ENCODE data around the gene TBC1D4.
"Not testable (repeated sequence)": the region's sequence is repeated elsewhere in the genome, so short reads cannot be mapped to it uniquely, and the experiment has no call there.

TBC1D4 gene

DNA sequence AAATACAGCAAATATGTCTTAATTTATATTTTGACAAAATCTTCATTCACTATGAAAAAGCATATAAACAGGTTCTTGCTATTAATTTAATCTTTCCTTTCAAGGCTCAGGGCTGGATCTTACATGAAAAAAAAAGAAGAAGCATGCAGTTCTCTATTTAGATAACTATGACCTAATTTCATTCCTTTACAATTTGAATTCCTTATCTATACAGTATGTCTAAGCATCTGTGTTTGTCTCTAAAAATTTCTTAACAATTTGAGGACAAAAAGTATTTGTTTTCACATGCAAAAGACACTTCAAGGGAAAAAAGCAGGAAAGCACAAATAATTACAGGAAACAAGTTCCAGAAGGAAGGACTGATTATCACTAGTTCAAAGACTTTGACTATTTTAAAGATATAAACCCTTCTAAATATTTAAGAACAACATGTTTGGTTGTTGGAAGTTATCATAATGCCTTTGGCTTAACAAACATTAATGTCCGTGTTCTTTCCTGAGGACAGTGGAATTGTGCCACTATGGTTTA, 157.5 kb downstream of the TBC1D4 start:
- no peaks in the 10 kb centered on the region for H3K9me3 ChIP-seq (ENCODE audit: control insufficient read depth in 2 of 2, low read length in 2 of 2)
- H3K4me3 ChIP-seq (ENCODE audit: low read length in 2 of 2), result no peak overlapping the region

DNA sequence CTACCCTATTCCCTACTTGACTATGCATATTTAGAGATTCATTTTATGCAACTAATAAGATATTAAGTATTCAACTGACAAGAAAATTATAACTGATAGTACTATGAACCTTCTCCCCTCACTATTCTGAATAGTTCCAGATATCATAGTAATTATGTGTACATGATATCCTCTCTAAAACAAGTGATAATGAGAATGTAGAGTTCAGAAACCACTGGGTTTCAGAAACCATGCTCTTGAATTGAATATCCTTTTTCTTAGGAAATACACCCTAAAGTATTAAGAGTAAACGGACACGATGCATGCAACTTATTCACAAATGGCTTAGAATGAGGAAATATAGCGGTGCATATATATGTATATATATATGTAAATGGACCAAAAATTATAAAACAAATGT, 160.9 kb downstream of the TBC1D4 start:
- H3K36me3 ChIP-seq (ENCODE audit: control insufficient read depth in 2 of 2, insufficient read depth in 2 of 2, low read length in 2 of 2), result peaks cover 0 to 3% of the 10 kb centered on the region in 2 donors
- no peak overlapping the region for H3K27ac ChIP-seq (ENCODE audit: low read length)
- no peaks in the 10 kb centered on the region for H3K4me1 ChIP-seq (ENCODE audit: control insufficient read depth, insufficient read depth, low read length)
- no peaks in the 10 kb centered on the region for H3K9me3 ChIP-seq (ENCODE audit: control insufficient read depth in 2 of 2, low read length in 2 of 2)
- H3K27me3 ChIP-seq (ENCODE audit: control insufficient read depth in 1 of 2, insufficient read depth in 2 of 2, low read length in 2 of 2), result no peaks in the 10 kb centered on the region
- H3K4me3 ChIP-seq (ENCODE audit: low read length in 2 of 2), result no peak overlapping the region
- no peak overlapping the region for H3K9ac ChIP-seq (ENCODE audit: low read length in 2 of 2)

More for the DNA sequence above, 157.5 kb downstream of the TBC1D4 start:
- H3K27me3 ChIP-seq (ENCODE audit: control insufficient read depth in 1 of 2, insufficient read depth in 2 of 2, low read length in 2 of 2), result no peaks in the 10 kb centered on the region
- H3K27ac ChIP-seq (ENCODE audit: low read length), result no peak overlapping the region
- no peak overlapping the region for H3K9ac ChIP-seq (ENCODE audit: low read length in 2 of 2)
- H3K36me3 ChIP-seq (ENCODE audit: control insufficient read depth in 2 of 2, insufficient read depth in 2 of 2, low read length in 2 of 2), result peaks cover 0 to 3% of the 10 kb centered on the region in 2 donors
- H3K4me1 ChIP-seq (ENCODE audit: control insufficient read depth, insufficient read depth, low read length), result no peaks in the 10 kb centered on the region

DNA sequence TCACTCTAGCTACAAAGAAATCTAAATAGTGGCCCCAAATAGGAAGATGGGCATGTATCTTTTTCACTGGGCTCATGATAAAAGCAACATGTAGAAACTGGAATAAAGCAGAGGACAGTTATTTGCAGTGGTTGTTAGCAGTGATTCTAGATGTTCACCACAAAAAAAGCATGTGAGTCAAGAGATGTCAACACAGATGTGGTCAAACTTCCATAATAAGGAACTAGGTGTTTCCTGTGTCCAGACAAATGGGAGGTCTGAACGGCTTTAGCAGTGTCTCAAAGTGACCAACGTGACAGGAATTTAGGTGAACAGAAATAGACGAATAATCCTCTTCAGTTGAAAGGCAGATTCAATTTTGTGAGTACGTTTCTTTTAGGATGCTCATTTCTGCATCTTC, 162.7 kb downstream of the TBC1D4 start:
- H3K27ac ChIP-seq (ENCODE audit: low read length), result no peak overlapping the region
- H3K4me3 ChIP-seq (ENCODE audit: low read length in 2 of 2), result no peak overlapping the region
- no peaks in the 10 kb centered on the region for H3K4me1 ChIP-seq (ENCODE audit: control insufficient read depth, insufficient read depth, low read length)
- no peaks in the 10 kb centered on the region for H3K27me3 ChIP-seq (ENCODE audit: control insufficient read depth in 1 of 2, insufficient read depth in 2 of 2, low read length in 2 of 2)
- H3K9me3 ChIP-seq (ENCODE audit: control insufficient read depth in 2 of 2, low read length in 2 of 2), result no peaks in the 10 kb centered on the region
- no peak overlapping the region for H3K9ac ChIP-seq (ENCODE audit: low read length in 2 of 2)
- H3K36me3 ChIP-seq (ENCODE audit: control insufficient read depth in 2 of 2, insufficient read depth in 2 of 2, low read length in 2 of 2), result no peaks in the 10 kb centered on the region

DNA sequence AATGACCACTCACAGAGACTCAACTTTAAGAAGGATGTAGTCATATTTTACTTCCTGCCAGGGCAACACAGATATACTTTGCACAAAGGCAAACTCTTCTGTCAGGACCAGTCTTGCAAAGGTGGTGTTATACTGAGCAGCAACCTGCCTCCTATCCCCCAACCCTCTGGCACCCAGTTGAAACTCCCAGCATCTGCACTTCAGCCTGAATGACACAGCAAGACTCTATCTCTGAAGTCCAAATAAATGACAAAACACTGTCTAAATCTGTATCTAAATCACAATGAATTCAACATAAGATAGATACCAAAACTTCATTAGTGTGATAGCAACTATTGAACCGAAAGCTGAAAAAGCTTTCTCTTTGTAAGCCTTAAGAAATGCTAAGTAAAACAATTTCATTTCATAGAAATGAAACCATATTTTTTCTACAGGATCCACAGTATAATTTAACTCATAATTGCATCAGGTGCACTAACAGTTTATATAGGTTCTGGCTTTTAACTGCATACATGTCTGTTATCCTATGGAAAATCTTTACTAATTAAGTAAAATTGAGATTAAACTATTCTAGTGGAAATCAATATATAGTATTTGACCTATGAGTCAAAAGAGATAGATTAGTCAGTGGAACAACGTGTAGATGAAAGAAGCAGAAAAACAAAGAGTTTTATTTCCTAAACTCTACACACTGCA, 163.7 kb downstream of the TBC1D4 start:
- Histone ChIP-seq H3K4me1 (ENCODE audit: control insufficient read depth, insufficient read depth, low read length) (no peaks in the 10 kb centered on the region), H3K9ac (ENCODE audit: low read length in 2 of 2) (no peak overlapping the region), H3K27ac (ENCODE audit: low read length) (no peak overlapping the region), H3K27me3 (ENCODE audit: control insufficient read depth in 1 of 2, insufficient read depth in 2 of 2, low read length in 2 of 2) (no peaks in the 10 kb centered on the region), H3K36me3 (ENCODE audit: control insufficient read depth in 2 of 2, insufficient read depth in 2 of 2, low read length in 2 of 2) (no peaks in the 10 kb centered on the region), H3K9me3 (ENCODE audit: control insufficient read depth in 2 of 2, low read length in 2 of 2) (no peaks in the 10 kb centered on the region), H3K4me3 (ENCODE audit: low read length in 2 of 2) (no peak overlapping the region)

DNA sequence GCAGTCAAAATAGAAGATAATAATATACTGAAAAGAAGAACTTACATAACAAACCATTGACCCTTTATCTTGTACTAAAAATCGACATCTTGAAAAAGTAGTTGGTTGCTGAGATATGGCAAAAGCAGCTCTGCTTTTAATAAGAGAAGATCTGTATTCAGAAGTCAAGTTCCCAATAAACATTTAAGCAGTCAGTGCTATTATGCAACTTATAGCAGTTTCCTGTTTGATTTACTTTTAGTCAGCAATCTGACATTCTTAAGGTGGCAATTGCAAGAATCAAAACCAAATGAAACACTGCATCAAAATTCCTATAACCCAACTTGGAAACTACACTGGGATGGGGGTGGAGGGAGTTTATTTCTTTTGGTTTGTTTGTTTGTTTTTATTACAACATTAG, 165.5 kb downstream of the TBC1D4 start:
- Histone ChIP-seq H3K4me3 (ENCODE audit: low read length in 2 of 2) (no peak overlapping the region), H3K27me3 (ENCODE audit: control insufficient read depth in 1 of 2, insufficient read depth in 2 of 2, low read length in 2 of 2) (no peaks in the 10 kb centered on the region)

DNA sequence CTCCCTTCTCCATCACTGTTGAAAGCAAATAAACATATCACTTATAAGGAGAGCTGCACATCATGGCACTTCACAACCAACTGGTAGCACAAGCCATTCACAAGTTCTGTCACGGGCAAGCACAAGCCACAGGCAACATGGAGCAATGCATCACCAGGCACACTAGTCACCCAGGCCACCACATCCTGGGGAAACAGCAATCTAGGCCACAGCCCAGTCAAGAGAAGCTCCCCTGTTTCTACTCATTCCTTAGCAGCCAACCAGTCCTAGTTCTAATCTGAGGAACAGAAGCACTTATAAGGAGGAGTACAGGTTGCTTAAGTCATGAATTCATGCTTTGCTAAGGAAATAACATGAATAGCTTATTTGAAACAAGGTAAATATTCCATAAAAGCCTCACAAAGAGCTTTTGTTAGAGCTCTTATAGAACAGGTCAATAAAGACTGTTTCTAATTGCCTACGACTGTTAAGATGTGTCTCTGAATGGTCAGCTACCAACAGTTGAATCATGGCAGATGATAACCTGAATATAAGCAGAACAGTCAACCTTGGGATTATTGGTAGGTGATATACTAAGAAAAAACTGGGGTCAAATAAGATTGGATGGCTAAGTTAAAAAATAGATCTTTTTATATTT, 169.0 kb downstream of the TBC1D4 start:
- Histone ChIP-seq H3K4me3 (ENCODE audit: low read length in 2 of 2) (no peak overlapping the region), H3K36me3 (ENCODE audit: control insufficient read depth in 2 of 2, insufficient read depth in 2 of 2, low read length in 2 of 2) (no peaks in the 10 kb centered on the region), H3K4me1 (ENCODE audit: control insufficient read depth, insufficient read depth, low read length) (no peaks in the 10 kb centered on the region), H3K27me3 (ENCODE audit: control insufficient read depth in 1 of 2, insufficient read depth in 2 of 2, low read length in 2 of 2) (no peaks in the 10 kb centered on the region), H3K9ac (ENCODE audit: low read length in 2 of 2) (no peak overlapping the region), H3K9me3 (ENCODE audit: control insufficient read depth in 2 of 2, low read length in 2 of 2) (no peaks in the 10 kb centered on the region), H3K27ac (ENCODE audit: low read length) (no peak overlapping the region)

More for the DNA sequence above, 165.5 kb downstream of the TBC1D4 start:
- Histone ChIP-seq H3K36me3 (ENCODE audit: control insufficient read depth in 2 of 2, insufficient read depth in 2 of 2, low read length in 2 of 2) (no peaks in the 10 kb centered on the region), H3K4me1 (ENCODE audit: control insufficient read depth, insufficient read depth, low read length) (no peaks in the 10 kb centered on the region), H3K9me3 (ENCODE audit: control insufficient read depth in 2 of 2, low read length in 2 of 2) (no peaks in the 10 kb centered on the region), H3K27ac (ENCODE audit: low read length) (no peak overlapping the region), H3K9ac (ENCODE audit: low read length in 2 of 2) (no peak overlapping the region)

DNA sequence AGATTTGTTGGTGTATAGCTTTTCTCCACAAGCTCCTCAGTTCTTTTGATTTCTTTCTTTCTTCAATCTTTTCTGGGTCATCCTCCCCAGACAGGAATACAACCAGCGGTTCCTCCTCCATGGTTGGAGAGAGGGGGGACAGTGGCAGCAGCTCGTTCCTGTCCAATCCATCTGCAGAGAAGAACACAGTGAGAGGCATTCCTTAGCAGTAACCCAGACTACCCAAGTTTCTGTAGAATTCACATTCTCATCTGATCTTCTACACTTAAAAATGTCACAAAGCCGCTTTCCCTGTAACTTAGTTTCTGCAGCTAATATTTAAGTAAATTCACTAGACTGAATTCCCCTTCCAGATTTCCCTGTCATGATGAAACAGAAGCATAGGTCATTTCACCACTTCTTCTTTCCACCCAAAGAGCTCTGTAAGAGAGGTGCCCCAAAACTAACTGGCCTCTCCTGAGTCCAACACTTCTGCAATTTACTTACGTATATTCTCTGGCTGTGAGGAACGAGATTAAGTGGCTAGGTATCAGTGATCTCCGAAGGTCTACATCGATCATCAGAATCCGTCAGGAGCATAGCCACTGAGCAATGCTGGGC, 171.9 kb downstream of the TBC1D4 start:
- no peak overlapping the region for H3K9ac ChIP-seq (ENCODE audit: low read length in 2 of 2)
- no peaks in the 10 kb centered on the region for H3K27me3 ChIP-seq (ENCODE audit: control insufficient read depth in 1 of 2, insufficient read depth in 2 of 2, low read length in 2 of 2)
- no peaks in the 10 kb centered on the region for H3K36me3 ChIP-seq (ENCODE audit: control insufficient read depth in 2 of 2, insufficient read depth in 2 of 2, low read length in 2 of 2)
- H3K4me3 ChIP-seq (ENCODE audit: low read length in 2 of 2), result no peak overlapping the region
- no peaks in the 10 kb centered on the region for H3K4me1 ChIP-seq (ENCODE audit: control insufficient read depth, insufficient read depth, low read length)
- H3K27ac ChIP-seq (ENCODE audit: low read length), result no peak overlapping the region
- no peaks in the 10 kb centered on the region for H3K9me3 ChIP-seq (ENCODE audit: control insufficient read depth in 2 of 2, low read length in 2 of 2)

DNA sequence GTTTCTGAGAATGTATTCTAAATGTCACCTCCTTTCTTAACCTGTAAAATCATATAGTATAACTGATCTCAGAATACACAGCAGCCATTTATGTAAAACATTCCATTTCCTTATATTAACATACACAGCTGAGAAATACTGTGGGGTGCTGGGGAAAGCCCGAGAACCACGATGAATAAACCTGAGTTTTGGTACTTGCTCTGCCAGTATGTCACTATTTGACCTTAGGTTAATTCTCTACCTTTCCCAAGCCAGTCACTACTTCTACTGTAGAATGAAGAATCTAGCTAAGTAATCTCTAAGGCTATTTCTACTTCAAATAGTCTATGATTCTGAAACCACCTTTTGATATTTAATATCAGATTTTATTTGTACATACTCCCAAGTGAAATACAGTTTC, 173.7 kb downstream of the TBC1D4 start:
- H3K36me3 ChIP-seq (ENCODE audit: control insufficient read depth in 2 of 2, insufficient read depth in 2 of 2, low read length in 2 of 2), result no peaks in the 10 kb centered on the region
- no peak overlapping the region for H3K4me3 ChIP-seq (ENCODE audit: low read length in 2 of 2)
- no peaks in the 10 kb centered on the region for H3K27me3 ChIP-seq (ENCODE audit: control insufficient read depth in 1 of 2, insufficient read depth in 2 of 2, low read length in 2 of 2)
- H3K27ac ChIP-seq (ENCODE audit: low read length), result no peak overlapping the region
- no peaks in the 10 kb centered on the region for H3K9me3 ChIP-seq (ENCODE audit: control insufficient read depth in 2 of 2, low read length in 2 of 2)
- no peaks in the 10 kb centered on the region for H3K4me1 ChIP-seq (ENCODE audit: control insufficient read depth, insufficient read depth, low read length)
- H3K9ac ChIP-seq (ENCODE audit: low read length in 2 of 2), result no peak overlapping the region

DNA sequence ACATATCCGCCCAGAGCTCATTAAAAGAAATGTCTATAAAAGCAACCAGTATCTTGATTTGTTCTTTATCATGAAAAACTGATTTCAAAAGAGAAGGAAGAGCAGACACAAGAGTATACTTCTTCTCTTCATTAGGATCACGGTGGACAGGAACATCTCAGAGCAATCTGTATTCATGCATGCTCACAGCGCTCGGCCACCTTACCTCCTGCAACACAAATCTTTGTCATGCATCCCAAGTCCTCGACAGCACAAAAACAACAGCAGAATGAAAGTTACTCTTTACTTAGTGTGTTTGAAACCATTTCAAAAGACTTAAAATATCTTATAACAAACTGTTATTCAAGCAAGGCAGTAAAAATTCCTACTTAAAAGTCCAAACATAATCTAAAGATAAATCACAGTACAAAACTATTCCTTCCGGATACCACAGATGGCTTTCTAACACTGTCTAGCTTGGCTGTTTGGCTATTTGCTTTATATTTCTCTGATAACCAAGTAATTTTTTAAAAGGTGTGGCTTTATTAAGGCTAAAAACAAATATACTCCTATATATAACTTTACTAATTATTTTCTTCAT, 174.5 kb downstream of the TBC1D4 start:
- H3K9me3 ChIP-seq (ENCODE audit: control insufficient read depth in 2 of 2, low read length in 2 of 2), result no peaks in the 10 kb centered on the region
- H3K36me3 ChIP-seq (ENCODE audit: control insufficient read depth in 2 of 2, insufficient read depth in 2 of 2, low read length in 2 of 2), result no peaks in the 10 kb centered on the region
- no peaks in the 10 kb centered on the region for H3K4me1 ChIP-seq (ENCODE audit: control insufficient read depth, insufficient read depth, low read length)
- H3K4me3 ChIP-seq (ENCODE audit: low read length in 2 of 2), result no peak overlapping the region
- H3K27ac ChIP-seq (ENCODE audit: low read length), result no peak overlapping the region
- H3K27me3 ChIP-seq (ENCODE audit: control insufficient read depth in 1 of 2, insufficient read depth in 2 of 2, low read length in 2 of 2), result no peaks in the 10 kb centered on the region
- H3K9ac ChIP-seq (ENCODE audit: low read length in 2 of 2), result no peak overlapping the region

DNA sequence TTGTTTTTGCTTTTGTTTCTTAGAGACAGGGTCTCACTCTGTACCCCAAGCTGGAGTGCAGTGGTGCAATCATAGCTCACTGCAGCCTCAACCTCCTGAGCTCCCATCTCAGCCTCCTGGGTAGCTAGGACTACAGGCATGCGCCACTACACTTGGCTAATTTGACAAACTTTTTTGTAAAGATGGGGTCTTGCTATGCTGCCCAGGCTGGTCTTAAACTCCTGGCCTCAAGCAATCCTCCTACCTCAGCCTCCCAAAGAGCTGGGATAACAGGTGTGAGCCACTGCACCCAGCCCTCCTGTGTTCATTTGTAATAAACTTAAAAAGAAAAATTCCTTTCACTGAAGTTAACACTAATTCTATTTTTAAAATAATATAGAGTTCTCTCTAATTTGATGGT, 175.0 kb downstream of the TBC1D4 start:
- H3K9me3 ChIP-seq (ENCODE audit: control insufficient read depth in 2 of 2, low read length in 2 of 2); H3K27me3 ChIP-seq (ENCODE audit: control insufficient read depth in 1 of 2, insufficient read depth in 2 of 2, low read length in 2 of 2); H3K9ac ChIP-seq (ENCODE audit: low read length in 2 of 2); H3K4me1 ChIP-seq (ENCODE audit: control insufficient read depth, insufficient read depth, low read length); H3K36me3 ChIP-seq (ENCODE audit: control insufficient read depth in 2 of 2, insufficient read depth in 2 of 2, low read length in 2 of 2); H3K4me3 ChIP-seq (ENCODE audit: low read length in 2 of 2); H3K27ac ChIP-seq (ENCODE audit: low read length): not testable (repeated sequence)

Data from stomach smooth muscle (tissue), 2 donors.